ENCODE results near the gene METAP1D. TPM values are rescaled to one million over a fixed set of nuclear protein-coding genes. Genes with fewer than 3 reads are reported as not detected.

METAP1D gene
- total and polyA plus RNA-seq, 2 of the 4 experiments (the other 2 are of a cell fraction): 3.4 to 5.5 TPM

- no TSS peak for BruUV-seq (replicated peaks)
- Histone ChIP-seq H4K91ac (ENCODE audit: insufficient read depth, low read depth, low read length) (no peak overlapping the region), H3K9ac (ENCODE audit: low read depth, low read length) (no peak overlapping the region), H2BK20ac (ENCODE audit: low read depth, low read length) (no peak overlapping the region), H3K9me3 (ENCODE audit: control insufficient read depth, insufficient read depth, low read length) (peaks cover 12% of the 10 kb centered on the region), H2BK5ac (ENCODE audit: low read depth, low read length, poor library complexity, severe bottlenecking) (no peak overlapping the region), H3K27ac (ENCODE audit: insufficient read depth, low read length) (no peak overlapping the region), H3K4me3 (ENCODE audit: insufficient read depth, low read depth, low read length) (no peak overlapping the region), H2BK120ac (ENCODE audit: low read depth, low read length) (no peak overlapping the region), H3K4ac (ENCODE audit: low read depth, low read length) (no peak overlapping the region), H4K5ac (ENCODE audit: low read depth, low read length) (no peak overlapping the region), H2BK15ac (ENCODE audit: low read depth, low read length) (no peak overlapping the region), H3K4me2 (ENCODE audit: low read depth, low read length) (no peak overlapping the region), H3K9me1 (ENCODE audit: insufficient read depth, low read length) (no peaks in the 10 kb centered on the region), H3K23ac (ENCODE audit: low read depth, low read length) (no peak overlapping the region), H3K4me1 (ENCODE audit: control insufficient read depth, insufficient read depth, low read length) (no peaks in the 10 kb centered on the region; the same call in 1 of the 2 replicates), H3K36me3 (ENCODE audit: control insufficient read depth, insufficient read depth, low read length) (no peaks in the 10 kb centered on the region), H2AK9ac (replicated peaks; ENCODE audit: low read depth, low read length, poor library complexity) (no peak overlapping the region), H3K79me1 (ENCODE audit: low read depth in 1 of 2, low read length in 2 of 2) (no peaks in the 10 kb centered on the region), H2AK5ac (ENCODE audit: low read depth, low read length) (no peak overlapping the region), H3K27me3 (ENCODE audit: control insufficient read depth, insufficient read depth, low read length) (peaks cover 52% of the 10 kb centered on the region), H3K18ac (ENCODE audit: low read depth, low read length) (no peak overlapping the region), H4K8ac (ENCODE audit: low read depth in 2 of 2, low read length in 2 of 2) (no peak overlapping the region), H3K14ac (replicated peaks; ENCODE audit: low read depth, low read length) (no peak overlapping the region), H3K56ac (ENCODE audit: extremely low read depth, insufficient read depth, low read length) (no peak overlapping the region), H4K20me1 (ENCODE audit: insufficient read depth, low read length) (no peaks in the 10 kb centered on the region), H2AFZ (replicated peaks; ENCODE audit: low read length, poor library complexity) (no peak overlapping the region)
- ChIA-PET CTCF (no interaction called here), POLR2A (ENCODE audit: unreplicated experiment) (no interaction called here)
- WGBS, 2 experiments (ENCODE audit: extremely low coverage in 2 of 2, insufficient read length in 1 of 2): 34% methylated on average over 18 of the region's 36 CpGs; no CpG with 5 or more reads in 1 of the 2 experiments
- no peak for DNase-seq
- intact Hi-C loops (cut with micrococcal nuclease): loop anchor here (5.0 kb wide), 1 partner anchor 44 kb away; no protein-coding TSS in a partner anchor
- TF ChIP-seq NFE2L2 (IDR thresholded peaks at IDR 0.05; ENCODE audit: low read depth, low read length) (no peak), SMC3 (IDR thresholded peaks at IDR 0.05; ENCODE audit: low read depth, low read length) (no peak)
- in situ Hi-C loops (cut with MboI; ENCODE audit: low sequenced_read_pairs): no loop called here
- dilution Hi-C loops (cut with HindIII; ENCODE audit: low sequenced_read_pairs, unreplicated experiment): no loop called here
- ATAC-seq (ENCODE audit: low read depth): no peak
Measured at GRCh38 chr2:172081221-172082022, 81.7 kb downstream of the METAP1D start.
